ENCODE data around the gene SAAL1. TPM values are rescaled to one million over a fixed set of nuclear protein-coding genes. Genes with fewer than 3 reads are reported as not detected.

SAAL1 gene
- total RNA-seq, 2 donors from 2014 or later, result 23.2 to 28.2 TPM

GRCh38 chr11:18064450-18065054 is 41.3 kb downstream of the SAAL1 start:
- TF ChIP-seq CTCF (conservative IDR thresholded peaks at IDR 0.05), result no peak
- no peak overlapping the region for H3K27ac Mint-ChIP-seq
- H3K4me3 Mint-ChIP-seq, result no peak overlapping the region
- H3K9me3 Mint-ChIP-seq, result no peaks in the 10 kb centered on the region
- 88 to 92% methylated on average over 7 of the region's 7 CpGs for WGBS, 2 experiments (ENCODE audit: insufficient coverage in 1 of 2, insufficient read length in 1 of 2)
- no peaks in the 10 kb centered on the region for H3K27me3 Mint-ChIP-seq (ENCODE audit: insufficient read depth)
- H3K27me3 ChIP-seq (ENCODE audit: control insufficient read depth, insufficient read depth, low read length, poor library complexity, severe bottlenecking), result no peaks in the 10 kb centered on the region
- H3K4me1 Mint-ChIP-seq, result no peaks in the 10 kb centered on the region
- no peak overlapping the region for H3K4me3 ChIP-seq (ENCODE audit: low read length)
- H3K36me3 Mint-ChIP-seq (ENCODE audit: low read depth), result no peaks in the 10 kb centered on the region
- H3K27ac ChIP-seq (ENCODE audit: low read depth, low read length), result no peak overlapping the region
- no peaks in the 10 kb centered on the region for H3K36me3 ChIP-seq (ENCODE audit: control insufficient read depth, insufficient read depth, low read length)
- no peak overlapping the region for H3K9ac ChIP-seq (ENCODE audit: extremely low read depth, low read length, poor library complexity, severe bottlenecking)
- no peaks in the 10 kb centered on the region for H3K4me1 ChIP-seq (ENCODE audit: control insufficient read depth, insufficient read depth, low read length)
- no peak for DNase-seq
- H3K9me3 ChIP-seq (ENCODE audit: control insufficient read depth, low read length), result no peaks in the 10 kb centered on the region

GRCh38 chr11:18063862-18064434 is 41.9 kb downstream of the SAAL1 start:
- Histone ChIP-seq H3K27me3 (ENCODE audit: control insufficient read depth, insufficient read depth, low read length, poor library complexity, severe bottlenecking) (no peaks in the 10 kb centered on the region), H3K9me3 (ENCODE audit: control insufficient read depth, low read length) (no peaks in the 10 kb centered on the region), H3K4me3 (ENCODE audit: low read length) (no peak overlapping the region), H3K4me1 (ENCODE audit: control insufficient read depth, insufficient read depth, low read length) (no peaks in the 10 kb centered on the region), H3K27ac (ENCODE audit: low read depth, low read length) (no peak overlapping the region), H3K9ac (ENCODE audit: extremely low read depth, low read length, poor library complexity, severe bottlenecking) (no peak overlapping the region), H3K36me3 (ENCODE audit: control insufficient read depth, insufficient read depth, low read length) (no peaks in the 10 kb centered on the region)
- Mint-ChIP-seq H3K27me3 (ENCODE audit: insufficient read depth) (no peaks in the 10 kb centered on the region), H3K27ac (no peak overlapping the region), H3K4me1 (no peaks in the 10 kb centered on the region), H3K9me3 (no peaks in the 10 kb centered on the region), H3K4me3 (no peak overlapping the region), H3K36me3 (ENCODE audit: low read depth) (no peaks in the 10 kb centered on the region)
- 92 to 93% methylated on average over 2 to 4 of the region's 4 CpGs for WGBS, 2 experiments (ENCODE audit: insufficient coverage in 1 of 2, insufficient read length in 1 of 2)
- TF ChIP-seq CTCF (conservative IDR thresholded peaks at IDR 0.05), result no peak
- no peak for DNase-seq

GRCh38 chr11:18063125-18063524 is 42.8 kb downstream of the SAAL1 start:
- DNase-seq, result no peak
- H3K9ac ChIP-seq (ENCODE audit: extremely low read depth, low read length, poor library complexity, severe bottlenecking), result no peak overlapping the region
- 90 to 91% methylated on average over 4 to 5 of the region's 5 CpGs for WGBS, 2 experiments (ENCODE audit: insufficient coverage in 1 of 2, insufficient read length in 1 of 2)
- no peaks in the 10 kb centered on the region for H3K36me3 ChIP-seq (ENCODE audit: control insufficient read depth, insufficient read depth, low read length)
- H3K9me3 ChIP-seq (ENCODE audit: control insufficient read depth, low read length), result no peaks in the 10 kb centered on the region
- no peaks in the 10 kb centered on the region for H3K27me3 ChIP-seq (ENCODE audit: control insufficient read depth, insufficient read depth, low read length, poor library complexity, severe bottlenecking)
- H3K4me1 ChIP-seq (ENCODE audit: control insufficient read depth, insufficient read depth, low read length), result no peaks in the 10 kb centered on the region
- H3K4me3 ChIP-seq (ENCODE audit: low read length), result no peak overlapping the region
- H3K9me3 Mint-ChIP-seq, result no peaks in the 10 kb centered on the region
- no peak for TF ChIP-seq CTCF (conservative IDR thresholded peaks at IDR 0.05)
- no peak overlapping the region for H3K27ac ChIP-seq (ENCODE audit: low read depth, low read length)
- no peaks in the 10 kb centered on the region for H3K4me1 Mint-ChIP-seq
- H3K36me3 Mint-ChIP-seq (ENCODE audit: low read depth), result no peaks in the 10 kb centered on the region
- H3K4me3 Mint-ChIP-seq, result no peak overlapping the region
- H3K27me3 Mint-ChIP-seq (ENCODE audit: insufficient read depth), result peaks cover 2% of the 10 kb centered on the region
- H3K27ac Mint-ChIP-seq, result no peak overlapping the region

Measured in endodermal cell (in vitro differentiated cells).